Heart right ventricle (tissue), 16 donors: Measurements from ENCODE around the gene SMIM44. TPM values are rescaled to one million over a fixed set of nuclear protein-coding genes. Genes with fewer than 3 reads are reported as not detected.

Experiments
- ATAC-seq, 8 donors: fragments of 200-7000 bp; cut with Tn5 transposase; one replicate each; pipeline ENCODE4 v1.9.1; 2020; ENCODE audit warnings: mild to moderate bottlenecking in 8 of 8, moderate library complexity in 8 of 8, moderate number of reproducible peaks in 1 of 8
- DNase-seq, 2 donors: peaks; one replicate each; pipeline ENCODE4 v3.0.0-alpha.2; 2020
- H3K27ac ChIP-seq, 10 donors: fragments of 200-600 bp; sonication (generic) in 2 of 10; one replicate each; pipeline versions ENCODE4 v1.5.0 to v1.8.0; 2020 to 2022; ENCODE audit warnings: mild to moderate bottlenecking in 3 of 10
- H3K27me3 ChIP-seq, 7 donors: fragments of 200-600 bp; one replicate each; pipeline ENCODE4 v1.8.0; 2021 to 2022; ENCODE audit warnings: mild to moderate bottlenecking in 2 of 7
- H3K36me3 ChIP-seq, 9 donors: fragments of 200-600 bp; sonication (generic) in 1 of 9; one replicate each; pipeline versions ENCODE4 v1.5.0 to v1.8.0; 2020 to 2022; ENCODE audit warnings: mild to moderate bottlenecking in 2 of 9
- H3K4me1 ChIP-seq, 9 donors: fragments of 200-600 bp; sonication (generic) in 1 of 9; one replicate each; pipeline versions ENCODE4 v1.5.0 to v1.8.0; 2020 to 2022; ENCODE audit warnings: mild to moderate bottlenecking in 4 of 9
- H3K4me3 ChIP-seq, 10 donors: fragments of 200-600 bp; sonication (generic) in 2 of 10; one replicate each; pipeline versions ENCODE4 v1.5.0 to v1.8.0; 2020 to 2022; ENCODE audit warnings: mild to moderate bottlenecking in 7 of 10, moderate library complexity in 2 of 10
- H3K9me3 ChIP-seq, 11 donors: fragments of 200-600 bp in 10 of 11; sonication (generic) in 2 of 11; one replicate each; pipeline versions ENCODE4 v1.5.0 to v1.8.0; 2013 to 2022; ENCODE audit warnings: mild to moderate bottlenecking in 2 of 11, control low read depth in 1 of 11, moderate library complexity in 1 of 11
- CTCF ChIP-seq, 9 donors: fragments of 200-600 bp; sonication (generic) in 2 of 9; IDR thresholded peaks; one replicate each; pipeline versions ENCODE4 v1.5.0 to v1.8.0; 2021 to 2022; ENCODE audit warnings: antibody characterized with exemption in 9 of 9, mild to moderate bottlenecking in 5 of 9, moderate library complexity in 1 of 9
- WGBS, 2 donors: extraction: QIAGEN DNeasy Blood & Tissue Kit; methylation state at CpG; one replicate each; pipeline ENCODE4 v1.1.7; 2013; ENCODE audit warnings: inconsistent platforms in 1 of 2; 5-methylcytosine and 5-hydroxymethylcytosine counted together
- intact Hi-C, 10 donors: fragments of 100-400 bp; cut with DNase I; formaldehyde crosslinking; loops; one replicate each; pipeline versions ENCODE4 v1.11.1 to v1.14.2; 2022
- polyA plus RNA-seq, 2 donors: library from polyadenylated mRNA; stranded (reverse); fragments of 200-250 nt; gene quantifications; one replicate each; pipeline ENCODE4 v1.2.3, GENCODE V29; 2013
- total RNA-seq, 10 donors: library from RNA; stranded (reverse); fragmentation: NEBNext Ultra II Directional in 3 of 10; extraction: Animal tissue kit (Norgen Biotek cat#: 25700) in 3 of 10; gene quantifications; one replicate each; pipeline versions ENCODE4 v1.2.1 to v1.2.4, GENCODE V29; 2021 to 2023
- donor health status: Arrhythmogenic right ventricular cardiomyopathy.
- donor health status: ischemic (EF 13 %, LVEDD 7.1; RV severe dilation, severe dysfunction).
- donor health status: healthy with polysubstance abuse.
- donor health status: DM: no; HTN: yes; CAD: no.
- donor health status: DM: no; HTN: no; CAD: no.
- donor health status: ischemic (EF 25% LVEDD 6.9; RV normal size, moderate dysfunction).
- donor health status: ischemic (EF 25% LVEDD 5.7; RV mildly dilated, moderate dysfunction).
- donor health status: healthy.
- donor health status: DM: yes; HTN: yes; CAD: no.
- donor health status: Ischemic cardiomyopathy.
- donor health status: ischemic (EF 35%, LVEDD 5.7; RV mildly dilated, moderate dysfunction).
- donor health status: nonischemic (EF 11% LVEDD 7.7; RV severe dilation, severe dysfunction).
- donor health status: DM: yes; HTN: yes; CAD: no.
- donor health status: PGD.
- donor health status: ischemic (EF 29% LVEDD 5.4; RV normal size, mild dysfunction).
- donor health status: nonischemic (EF 23%, LVEDD 6.1; RV moderate dilation, normal function).

SMIM44 gene
- total and polyA plus RNA-seq, 12 donors = not detected

- intact Hi-C loops = no loop called here
- ATAC-seq = no peak
- Histone ChIP-seq H3K27me3 (no peaks in the 10 kb centered on the region), H3K4me1 (peaks cover 7 to 49% (median 9%) of the 10 kb centered on the region in 9 donors), H3K4me3 (no peak overlapping the region), H3K27ac (no peak overlapping the region), H3K9me3 (no peaks in the 10 kb centered on the region), H3K36me3 (peaks cover 0 to 33% (median 0%) of the 10 kb centered on the region in 9 donors)
- no peak for DNase-seq
- 75 to 77% methylated on average over 15 of the region's 15 CpGs for WGBS, 2 donors
- TF ChIP-seq CTCF (IDR thresholded peaks at IDR 0.05) = no peak
These were observed 32.7 kb upstream of the SMIM44 start for GRCh38 chr19:3515891-3516422.

- no peak overlapping the region for H3K27ac ChIP-seq
- ATAC-seq = no peak
- WGBS, 2 donors = 84 to 89% methylated on average over 12 of the region's 12 CpGs
- no peak for DNase-seq
- H3K4me3 ChIP-seq = no peak overlapping the region
- intact Hi-C loops = no loop called here
- no peaks in the 10 kb centered on the region for H3K27me3 ChIP-seq
- H3K4me1 ChIP-seq = peaks cover 7 to 52% (median 9%) of the 10 kb centered on the region in 9 donors
- TF ChIP-seq CTCF (IDR thresholded peaks at IDR 0.05) = no peak
- peaks cover 0 to 36% (median 0%) of the 10 kb centered on the region in 9 donors for H3K36me3 ChIP-seq
- no peaks in the 10 kb centered on the region for H3K9me3 ChIP-seq
These were observed 31.7 kb upstream of the SMIM44 start for GRCh38 chr19:3514930-3515329.

DNA sequence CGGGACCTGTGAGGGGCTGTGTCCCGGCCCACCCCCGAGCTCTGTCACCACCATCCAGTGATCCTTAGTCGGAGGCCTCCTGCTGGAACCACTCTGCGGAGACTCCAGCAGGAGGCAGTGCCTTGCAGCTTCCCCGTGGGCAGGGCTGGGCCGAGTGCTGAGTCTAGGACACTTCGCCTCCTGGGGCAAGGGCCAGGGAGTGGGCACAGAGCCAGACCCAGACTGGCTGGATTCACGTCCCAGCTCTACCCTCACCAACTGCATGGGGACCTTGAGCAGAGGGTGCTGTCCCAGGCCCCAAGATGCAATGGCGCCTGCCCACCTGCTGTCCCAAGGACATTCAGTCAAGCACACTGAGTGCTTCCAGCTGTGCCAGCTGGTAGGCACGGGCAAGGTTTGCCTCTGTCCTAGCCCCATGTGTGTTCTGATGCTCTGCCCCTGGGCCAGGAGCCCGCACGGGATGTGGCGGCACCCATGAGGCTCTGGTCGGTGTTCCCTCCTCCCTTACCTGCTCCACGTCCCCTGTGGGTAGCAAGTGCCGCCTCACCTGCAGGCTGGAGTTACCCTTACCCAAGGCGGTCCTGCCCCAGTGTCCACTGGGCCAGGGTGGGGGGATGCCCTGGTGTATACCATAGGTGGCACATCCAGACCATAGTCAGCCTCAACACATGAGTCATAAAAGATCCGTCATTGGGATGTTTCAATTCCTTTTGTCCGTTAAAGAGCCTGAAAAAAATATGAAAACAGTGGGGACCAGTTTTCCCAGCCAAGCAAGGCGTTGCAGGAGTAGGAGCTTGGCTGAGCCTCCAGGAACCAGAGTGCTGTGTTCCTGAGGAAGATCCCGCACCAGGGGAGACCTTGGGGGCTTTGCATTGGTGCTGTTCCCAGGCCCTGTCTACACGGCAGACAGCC lies 30.2 kb upstream of the SMIM44 start:
- Histone ChIP-seq H3K4me3 (no peak overlapping the region), H3K27me3 (no peaks in the 10 kb centered on the region), H3K27ac (no peak overlapping the region), H3K4me1 (peaks cover 8 to 64% (median 18%) of the 10 kb centered on the region in 9 donors), H3K9me3 (no peaks in the 10 kb centered on the region), H3K36me3 (peaks cover 0 to 35% (median 0%) of the 10 kb centered on the region in 9 donors)
- no peak for TF ChIP-seq CTCF (IDR thresholded peaks at IDR 0.05)
- intact Hi-C loops = no loop called here
- DNase-seq = peak; percentile 30 to 52
- 76 to 78% methylated on average over 23 of the region's 23 CpGs for whole genome bisulfite sequencing, 2 donors
- peak in 6 of 8 donors; percentile 20 to 46 (median 33) for ATAC-seq

DNA sequence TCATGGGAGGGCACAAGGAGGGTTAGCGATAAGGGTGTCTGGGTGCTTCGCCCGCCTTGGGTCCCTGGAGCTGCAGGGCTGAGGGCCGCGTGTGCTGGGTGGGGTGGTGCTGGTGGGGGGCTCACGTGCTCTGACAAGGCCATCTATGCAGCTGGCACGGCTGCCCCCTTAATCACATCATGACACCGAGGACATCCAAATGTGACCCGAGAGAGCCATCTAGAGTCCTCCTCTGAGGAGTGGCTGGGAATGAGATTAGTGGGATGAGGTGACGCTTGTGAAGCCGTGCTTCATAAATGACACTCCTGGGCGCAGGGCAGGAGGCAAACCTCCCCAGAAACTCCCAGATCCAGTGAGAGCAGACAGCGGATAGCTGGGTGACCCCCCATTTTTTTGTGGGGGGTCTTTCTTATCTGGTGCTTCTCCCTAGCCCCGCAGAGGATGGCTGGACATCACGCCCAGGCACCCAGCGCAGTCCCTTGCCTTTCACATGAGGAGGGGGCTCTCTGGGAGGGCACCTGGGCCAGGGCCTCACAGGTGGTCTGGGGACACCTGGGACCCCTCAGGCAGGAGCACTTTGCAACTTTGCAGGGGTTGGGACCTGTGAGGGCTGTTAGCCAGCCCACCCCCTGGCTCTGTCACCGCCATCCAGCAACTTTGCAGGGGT lies 29.5 kb upstream of the SMIM44 start:
- Histone ChIP-seq H3K27ac (no peak overlapping the region), H3K36me3 (peaks cover 0 to 38% (median 0%) of the 10 kb centered on the region in 9 donors), H3K4me3 (no peak overlapping the region), H3K4me1 (peaks cover 8 to 72% (median 21%) of the 10 kb centered on the region in 9 donors), H3K27me3 (no peaks in the 10 kb centered on the region), H3K9me3 (no peaks in the 10 kb centered on the region)
- WGBS, 2 donors = 76 to 81% methylated on average over 17 of the region's 17 CpGs
- DNase-seq (no peak), ATAC-seq (peak in 3 of 8 donors; percentile 5 to 45 (median 40))
- intact Hi-C loops = no loop called here
- no peak for TF ChIP-seq CTCF (IDR thresholded peaks at IDR 0.05)
